Measurements from ENCODE around the gene PTK6.

PTK6 gene

GRCh38 chr20:63542031-63542559, 4.9 kb upstream of the PTK6 start:
- no peak for DNase-seq

GRCh38 chr20:63541371-63541770, 4.2 kb upstream of the PTK6 start:
- no peak for DNase-seq

DNA sequence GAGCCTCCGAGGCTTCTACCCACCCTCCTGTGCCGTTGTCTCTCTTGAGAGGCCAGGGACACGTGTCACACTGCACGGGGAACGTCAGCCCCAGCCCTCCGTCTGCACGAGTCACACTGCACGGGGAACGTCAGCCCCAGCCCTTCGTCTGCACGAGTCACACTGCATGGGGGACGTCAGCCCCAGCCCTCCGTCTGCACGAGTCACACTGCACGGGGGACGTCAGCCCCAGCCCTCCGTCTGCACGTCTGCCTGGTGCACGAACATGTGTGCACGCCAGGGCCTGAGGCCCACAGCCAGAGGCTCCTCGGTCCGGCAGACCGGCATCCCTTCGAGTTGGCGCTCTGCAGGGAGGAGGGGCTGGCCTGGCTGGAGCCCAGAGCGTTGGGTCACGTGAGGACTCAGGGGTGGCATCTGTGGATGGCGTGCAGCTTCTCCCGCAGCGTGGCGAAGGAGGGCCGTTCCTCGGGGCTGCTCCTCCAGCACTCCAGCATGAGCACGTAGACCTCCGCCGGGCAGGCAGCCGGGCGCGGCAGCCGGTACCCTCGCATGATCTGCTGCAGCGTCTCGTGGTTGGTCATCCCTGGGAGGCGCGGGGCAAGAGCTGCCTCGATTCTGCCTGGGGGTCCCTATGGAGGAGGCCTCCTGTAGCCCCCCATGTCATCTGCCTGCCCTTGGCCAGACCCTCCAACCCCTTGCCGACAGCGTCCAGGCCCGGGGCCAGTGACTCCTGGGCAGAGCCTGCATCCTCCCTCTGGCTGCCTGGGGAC, 3.4 kb upstream of the PTK6 start:
- no peak for DNase-seq

GRCh38 chr20:63539441-63540370, 2.5 kb upstream of the PTK6 start:
- no peak for DNase-seq

DNA sequence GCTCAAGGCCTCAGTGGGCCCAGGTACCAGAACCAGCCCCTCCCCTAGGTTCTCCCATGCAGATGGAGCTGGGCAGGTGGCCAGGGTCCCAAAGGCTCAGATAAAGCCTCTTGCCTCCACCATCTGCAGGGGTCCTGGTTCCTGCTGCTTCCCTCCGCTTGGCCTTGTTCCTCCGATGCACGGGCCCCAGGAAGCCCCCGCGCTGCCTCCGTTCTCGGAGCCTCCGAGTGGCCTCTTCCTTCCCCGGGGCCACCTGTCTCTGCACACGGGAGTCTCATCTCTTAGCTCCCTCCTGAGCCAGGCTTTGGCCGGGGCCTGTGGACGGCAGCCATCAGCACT, 1.9 kb upstream of the PTK6 start:
- no peak for DNase-seq

DNA sequence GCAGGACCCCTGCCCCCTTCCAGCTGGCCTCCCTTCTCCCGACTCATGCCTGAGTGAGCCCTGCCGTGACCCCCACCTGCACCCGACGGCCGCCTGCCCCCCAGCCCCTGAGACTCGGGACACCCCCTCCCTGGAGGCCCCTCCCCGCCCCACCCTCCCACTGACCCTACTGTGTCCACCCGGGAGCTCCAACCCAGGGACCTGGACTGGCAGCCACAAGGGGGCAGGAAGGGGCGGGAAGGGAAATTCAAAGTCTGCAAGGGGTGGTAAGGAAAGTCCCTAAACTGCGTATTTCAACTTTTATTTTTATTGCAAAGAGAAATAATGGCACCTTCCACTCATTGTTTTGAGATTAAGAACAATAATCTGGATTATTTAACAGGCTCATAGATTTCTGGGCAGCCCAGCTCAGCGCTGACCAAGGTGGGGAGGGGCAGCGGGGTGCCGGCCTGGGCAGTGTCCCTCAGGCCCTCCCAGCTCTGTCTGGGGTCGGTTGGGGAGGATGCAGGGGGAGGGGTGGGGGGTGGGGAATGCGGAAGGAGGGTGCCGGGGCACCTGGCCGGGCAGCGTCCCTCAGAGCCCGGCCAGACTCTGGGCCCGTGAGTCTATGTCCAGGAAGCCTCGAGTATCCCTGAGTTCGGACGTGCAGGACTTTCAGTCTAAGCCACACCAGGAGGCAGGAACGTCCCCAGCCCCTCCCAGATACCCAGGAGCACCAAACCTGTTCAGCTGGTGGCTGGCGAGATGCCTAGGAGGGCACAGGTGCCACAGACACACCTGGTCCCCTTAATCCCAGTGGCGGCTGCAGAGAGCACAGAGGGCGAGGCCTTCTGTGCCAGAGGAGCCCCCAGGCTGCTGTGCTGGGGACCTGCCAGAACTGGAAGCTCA, 1.3 kb upstream of the PTK6 start:
- no peak for DNase-seq

DNA sequence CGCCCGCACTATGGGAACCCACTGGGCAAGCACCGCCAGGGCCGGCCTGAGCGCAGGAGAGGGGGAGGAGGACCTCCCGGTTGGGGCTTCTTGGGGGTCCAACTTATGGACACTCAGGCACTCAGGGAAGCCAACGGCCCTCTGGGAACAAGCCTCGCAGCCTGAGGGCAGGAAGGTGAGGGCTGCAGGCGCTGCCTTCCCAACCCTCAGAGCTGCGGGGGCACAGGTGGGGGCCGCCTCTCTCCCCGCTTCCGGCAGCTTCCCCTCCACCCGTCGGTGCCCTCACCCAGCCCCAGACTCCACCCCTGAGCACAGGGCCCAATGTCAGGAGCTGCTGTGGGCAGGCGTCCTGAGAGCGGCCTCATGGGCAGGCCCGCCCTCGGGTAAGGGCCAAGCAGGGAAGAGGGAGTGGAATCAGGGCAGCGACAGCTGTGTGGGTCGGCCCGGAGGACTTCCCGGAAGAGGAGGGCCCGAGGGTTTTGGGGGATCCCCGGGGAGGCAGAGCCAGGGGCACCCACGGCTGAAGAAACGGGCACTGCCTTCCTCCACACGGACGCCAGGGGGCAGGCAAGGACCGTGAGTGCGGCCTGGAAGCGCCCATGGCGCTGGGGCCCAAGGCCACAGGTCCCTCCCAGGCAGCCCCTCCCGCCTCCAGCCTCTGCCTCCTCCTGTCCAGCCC, 488 bp upstream of the PTK6 start:
- DNase-seq: peak; percentile 93

DNA sequence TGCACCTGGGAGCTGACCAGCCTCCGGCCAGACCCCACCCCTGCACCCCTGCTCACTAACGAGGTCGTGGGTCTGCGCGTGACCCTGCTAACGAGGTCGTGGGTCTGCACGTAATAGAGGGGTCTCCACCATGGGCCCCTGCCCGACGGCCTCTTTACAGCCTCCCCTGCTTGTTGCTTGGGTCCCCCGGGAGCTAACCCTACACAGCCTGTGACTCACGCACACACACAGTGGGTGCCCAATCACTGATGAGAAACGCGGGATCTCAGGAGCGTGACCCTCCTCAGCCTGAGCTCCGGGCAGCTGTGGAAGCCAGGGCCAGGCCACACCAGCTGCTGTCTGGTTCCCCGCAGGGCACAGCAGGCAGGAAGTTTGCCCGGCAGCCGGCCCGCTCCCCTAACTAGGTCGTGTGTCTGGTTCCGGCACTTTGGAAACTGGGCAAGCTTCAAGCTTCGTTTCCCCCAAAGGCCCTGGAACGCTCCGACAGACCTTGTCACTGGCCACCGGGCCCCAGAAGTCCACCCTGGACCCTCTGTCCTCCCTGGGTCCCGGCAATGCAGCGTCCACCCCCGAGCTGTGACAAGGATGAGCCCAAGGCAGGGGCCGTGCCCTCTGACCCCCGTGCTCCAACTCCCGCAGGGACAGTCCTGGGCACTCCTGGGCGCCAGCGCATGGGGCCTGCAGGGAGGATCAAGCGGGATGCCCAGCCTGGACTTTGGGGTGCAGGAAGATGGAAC, 767 bp downstream of the PTK6 start:
- no peak for DNase-seq

DNA sequence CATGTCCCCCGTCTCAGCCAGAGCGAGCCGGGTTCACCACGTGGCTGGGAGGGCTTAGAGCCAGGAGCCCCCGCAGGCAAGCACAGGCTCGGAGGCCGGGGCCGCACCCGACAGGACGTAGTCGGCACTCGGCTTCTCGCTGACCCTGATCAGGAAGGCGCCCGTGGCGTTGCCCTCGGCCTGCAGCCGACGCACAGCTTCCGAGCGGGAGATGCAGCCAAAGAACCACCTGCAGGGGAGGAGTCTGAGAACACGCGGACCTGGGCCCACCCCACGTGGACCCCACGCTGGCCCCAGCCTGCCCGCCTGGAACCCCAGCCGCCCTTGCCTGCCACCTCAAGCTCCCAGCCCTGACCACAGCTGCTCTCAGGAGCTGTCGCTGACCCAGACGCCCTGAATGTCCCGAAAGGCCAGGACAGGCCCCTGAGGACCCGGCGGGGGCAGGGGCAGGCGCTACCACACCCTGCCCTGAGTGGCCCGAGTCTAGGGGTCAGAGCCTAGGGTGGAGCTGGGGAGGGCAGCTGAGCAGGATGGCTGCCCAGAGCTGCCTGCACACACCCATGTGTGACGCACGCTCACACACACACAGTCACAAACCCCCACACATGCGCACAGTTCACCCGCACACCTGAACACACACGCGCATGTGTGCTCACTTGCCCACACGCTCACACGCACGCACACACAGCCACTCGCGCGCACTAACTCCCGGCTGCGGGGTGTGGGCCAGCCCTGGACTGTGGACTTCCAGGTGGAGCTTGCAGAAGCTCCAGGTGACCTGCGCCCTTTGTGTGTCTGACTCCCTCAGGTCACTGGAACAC, 2.1 kb downstream of the PTK6 start:
- DNase-seq: peak; percentile 16

GRCh38 chr20:63534427-63534830, 2.7 kb downstream of the PTK6 start:
- DNase-seq: peak; percentile 12

GRCh38 chr20:63533871-63534393, 3.2 kb downstream of the PTK6 start:
- peak; percentile 16 for DNase-seq

DNA sequence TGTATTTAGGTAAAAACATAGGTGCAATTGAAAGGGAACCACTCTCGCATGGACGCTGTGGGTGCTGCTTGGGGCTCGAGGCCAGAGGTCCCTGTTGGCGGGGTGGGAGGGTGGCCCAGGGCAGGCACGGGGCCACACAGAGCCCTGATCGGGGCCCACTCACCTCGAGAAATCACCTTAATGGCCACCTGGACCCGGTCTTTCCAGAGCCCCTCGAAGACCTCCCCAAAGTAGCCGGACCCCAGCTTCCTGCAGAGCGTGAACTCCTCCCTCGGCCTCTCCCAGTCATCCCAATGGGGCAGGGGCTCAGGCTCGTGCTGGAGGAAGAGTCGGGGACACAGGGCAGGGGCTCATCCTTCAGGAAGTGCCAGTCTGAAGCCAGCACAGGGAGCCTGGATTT, 3.8 kb downstream of the PTK6 start:
- DNase-seq: peak; percentile 12

DNA sequence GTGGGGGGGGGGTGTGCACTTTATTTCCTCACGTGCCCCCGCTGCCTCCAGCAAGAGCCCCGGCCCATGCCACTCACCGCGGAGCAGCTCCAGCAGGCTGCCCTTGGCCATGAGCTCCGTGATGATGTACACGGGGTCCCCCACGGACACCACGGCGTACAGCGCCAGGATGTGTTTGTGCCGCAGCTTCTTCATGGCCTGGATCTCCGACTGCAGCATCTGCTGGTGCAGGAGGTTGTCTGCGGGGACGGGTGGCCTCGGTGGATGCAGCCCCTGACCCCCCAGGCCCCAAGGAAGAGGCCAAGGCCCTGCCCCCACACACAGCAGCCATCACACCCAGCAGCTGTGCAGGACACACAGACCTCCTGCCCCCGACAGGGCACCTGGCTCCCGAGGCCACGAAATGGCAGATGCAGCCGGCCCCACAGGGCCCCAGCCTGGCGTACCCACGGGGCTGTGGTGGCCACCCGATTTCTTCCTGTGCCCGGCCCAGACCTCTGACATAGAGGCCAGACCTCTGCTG, 4.7 kb downstream of the PTK6 start:
- no peak for DNase-seq

DNA sequence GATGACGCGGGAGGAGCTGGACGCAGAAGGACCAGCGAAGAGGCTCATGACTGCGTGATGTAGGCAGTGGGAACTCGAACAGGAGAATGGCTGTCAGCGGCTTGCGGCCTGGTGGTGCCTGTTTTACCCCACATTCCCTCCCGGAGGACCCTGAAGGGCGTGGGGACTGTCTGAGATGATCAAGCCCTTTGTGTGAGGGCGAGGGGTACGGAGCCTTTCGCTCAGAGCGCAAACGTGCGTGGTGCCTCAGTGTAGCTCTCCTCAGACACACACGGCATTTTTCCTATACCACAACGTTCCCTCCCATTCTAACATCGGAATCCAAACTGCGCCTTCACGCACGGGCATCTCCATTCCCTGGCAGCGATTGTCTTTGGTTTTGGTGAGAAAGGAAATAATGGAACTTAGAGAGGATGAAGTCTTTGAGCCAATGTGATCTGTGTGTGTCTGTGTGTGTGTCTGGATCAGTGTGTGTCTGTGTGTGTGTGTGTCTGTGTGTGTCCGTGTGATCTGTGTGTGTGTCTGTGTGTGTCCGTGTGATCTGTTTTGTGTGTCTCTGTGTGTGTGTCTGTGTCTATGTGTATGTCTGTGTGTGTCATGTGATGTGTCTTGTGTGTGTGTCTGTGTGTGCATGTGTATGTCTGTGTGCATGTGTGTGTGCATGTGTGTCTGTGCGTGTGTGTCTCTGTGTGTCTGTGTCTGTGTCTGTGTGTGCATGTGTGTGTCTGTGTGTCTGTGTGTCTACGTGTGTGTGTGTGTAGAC, 5.3 kb downstream of the PTK6 start:
- DNase-seq: no peak

- no peak for DNase-seq
Measured at GRCh38 chr20:63530788-63531160, 6.4 kb downstream of the PTK6 start.

GRCh38 chr20:63529861-63530787, 7.1 kb downstream of the PTK6 start:
- no peak for DNase-seq

- no peak for DNase-seq
Measured at GRCh38 chr20:63529180-63529860, 7.9 kb downstream of the PTK6 start.

DNA sequence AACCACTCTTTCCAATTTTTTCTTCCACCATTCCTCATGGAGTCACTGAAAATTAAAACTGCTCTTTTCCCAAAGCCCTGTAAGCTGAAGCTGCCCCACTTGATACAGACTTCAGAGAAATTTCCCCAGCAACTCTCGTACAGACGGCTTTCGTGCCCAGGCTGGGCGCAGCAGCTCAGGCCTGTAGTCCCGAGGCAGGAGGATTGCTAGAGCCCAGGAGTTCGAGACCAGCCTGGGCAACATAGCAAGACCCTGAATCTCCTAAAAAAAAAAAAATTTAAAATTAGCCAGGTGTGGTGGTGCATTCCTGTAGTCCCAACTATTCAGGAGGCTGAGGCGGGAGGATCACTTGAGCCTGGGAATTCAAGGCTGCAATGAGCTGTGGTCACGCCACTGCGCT, 10.0 kb downstream of the PTK6 start:
- no peak for DNase-seq

Data from activated T-cell treated with anti-CD3 and anti-CD28 coated beads, Interleukin-2, amount 50 U/mL, for 1 hour (primary cell).